GM12801 (cell line): Measurements from ENCODE around the gene ZSWIM5.

Experiments
- TF ChIP-seq, protein P1 (sequence below): IDR thresholded peaks from one replicate; pipeline ENCODE4 v1.5.1; 2011; ENCODE audit warnings: control low read depth; ENCODE audit not compliant: insufficient read length; ENCODE audit errors: extremely low read depth

ZSWIM5 gene

DNA sequence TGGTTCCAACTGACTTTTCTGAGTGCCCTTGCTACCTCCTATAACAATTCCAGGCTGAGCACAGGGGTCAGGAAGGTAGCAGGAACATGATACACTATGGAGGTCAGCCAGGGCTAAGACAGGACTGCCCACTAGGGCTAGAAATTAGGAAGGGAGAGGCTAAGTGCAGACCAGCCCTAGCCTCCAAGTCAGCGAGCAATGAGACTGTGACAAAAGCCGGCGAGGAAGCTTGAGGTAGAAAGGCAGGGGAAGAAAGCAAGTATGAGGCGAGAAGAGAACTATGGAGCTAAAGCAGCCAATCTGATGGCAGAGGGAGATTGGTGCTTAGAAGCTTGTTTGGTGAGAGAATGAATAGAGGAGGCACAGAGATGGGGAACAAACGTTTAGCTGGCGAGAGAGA, 189.6 kb downstream of the ZSWIM5 start:
- TF ChIP-seq, protein P1, sequence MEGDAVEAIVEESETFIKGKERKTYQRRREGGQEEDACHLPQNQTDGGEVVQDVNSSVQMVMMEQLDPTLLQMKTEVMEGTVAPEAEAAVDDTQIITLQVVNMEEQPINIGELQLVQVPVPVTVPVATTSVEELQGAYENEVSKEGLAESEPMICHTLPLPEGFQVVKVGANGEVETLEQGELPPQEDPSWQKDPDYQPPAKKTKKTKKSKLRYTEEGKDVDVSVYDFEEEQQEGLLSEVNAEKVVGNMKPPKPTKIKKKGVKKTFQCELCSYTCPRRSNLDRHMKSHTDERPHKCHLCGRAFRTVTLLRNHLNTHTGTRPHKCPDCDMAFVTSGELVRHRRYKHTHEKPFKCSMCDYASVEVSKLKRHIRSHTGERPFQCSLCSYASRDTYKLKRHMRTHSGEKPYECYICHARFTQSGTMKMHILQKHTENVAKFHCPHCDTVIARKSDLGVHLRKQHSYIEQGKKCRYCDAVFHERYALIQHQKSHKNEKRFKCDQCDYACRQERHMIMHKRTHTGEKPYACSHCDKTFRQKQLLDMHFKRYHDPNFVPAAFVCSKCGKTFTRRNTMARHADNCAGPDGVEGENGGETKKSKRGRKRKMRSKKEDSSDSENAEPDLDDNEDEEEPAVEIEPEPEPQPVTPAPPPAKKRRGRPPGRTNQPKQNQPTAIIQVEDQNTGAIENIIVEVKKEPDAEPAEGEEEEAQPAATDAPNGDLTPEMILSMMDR: no peak

- TF ChIP-seq, protein P1: no peak
These were observed 190.2 kb downstream of the ZSWIM5 start for GRCh38 chr1:45016090-45016697.

GRCh38 chr1:45015683-45016082, 190.7 kb downstream of the ZSWIM5 start:
- TF ChIP-seq, protein P1: no peak

DNA sequence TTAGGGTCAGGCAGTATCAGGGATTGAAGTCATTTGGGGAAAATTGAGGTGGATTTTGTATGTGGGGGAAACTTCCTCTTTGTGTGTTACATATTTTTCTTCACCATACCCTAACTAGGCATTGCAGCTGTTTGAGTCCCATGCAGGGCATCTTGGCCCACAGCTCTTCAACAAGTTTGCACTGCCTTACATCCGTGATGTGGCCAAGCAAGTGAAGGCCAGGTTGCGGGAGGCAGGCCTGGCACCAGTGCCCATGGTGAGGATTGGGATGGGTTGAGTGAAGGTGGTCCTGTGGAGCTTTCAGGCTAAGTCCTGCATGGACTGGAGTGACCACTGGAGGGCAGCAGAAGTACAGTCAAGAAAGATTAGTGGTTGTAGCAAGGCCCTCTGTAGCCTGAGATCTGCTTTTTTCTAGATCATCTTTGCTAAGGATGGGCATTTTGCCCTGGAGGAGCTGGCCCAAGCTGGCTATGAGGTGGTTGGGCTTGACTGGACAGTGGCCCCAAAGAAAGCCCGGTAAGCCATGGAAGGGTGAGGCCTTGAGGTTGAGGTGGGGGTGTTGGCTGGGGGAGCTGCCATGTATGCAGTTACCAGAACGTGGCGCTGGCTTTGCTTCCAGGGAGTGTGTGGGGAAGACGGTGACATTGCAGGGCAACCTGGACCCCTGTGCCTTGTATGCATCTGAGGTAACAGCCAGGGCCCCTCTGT, 191.9 kb downstream of the ZSWIM5 start:
- TF ChIP-seq, protein P1: no peak

- TF ChIP-seq, protein P1: no peak
These were observed 192.7 kb downstream of the ZSWIM5 start for GRCh38 chr1:45013551-45014209.

DNA sequence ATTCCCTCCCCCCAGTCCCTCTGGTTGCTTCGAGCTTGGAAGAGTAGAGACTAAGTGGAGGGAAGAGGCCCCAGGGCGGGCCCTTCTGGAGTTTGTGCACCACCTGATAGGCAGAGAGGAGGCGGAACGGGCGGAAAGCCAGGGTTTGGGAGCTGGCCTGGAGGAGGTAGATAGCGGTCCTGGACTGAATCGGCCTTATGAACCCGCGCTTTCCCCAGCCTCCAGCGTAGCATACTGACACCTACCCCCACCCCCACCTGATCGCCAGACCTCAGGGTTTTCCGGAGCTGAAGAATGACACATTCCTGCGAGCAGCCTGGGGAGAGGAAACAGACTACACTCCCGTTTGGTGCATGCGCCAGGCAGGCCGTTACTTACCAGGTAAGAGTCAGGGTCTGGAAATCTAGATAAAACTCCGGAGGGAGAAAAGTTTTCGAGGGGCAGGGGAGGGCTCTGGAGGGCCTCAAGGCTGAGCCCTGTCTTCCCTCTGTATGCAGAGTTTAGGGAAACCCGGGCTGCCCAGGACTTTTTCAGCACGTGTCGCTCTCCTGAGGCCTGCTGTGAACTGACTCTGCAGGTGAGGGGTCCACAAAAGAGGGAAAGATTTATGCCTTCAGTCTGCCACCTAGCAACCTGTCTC, 193.6 kb downstream of the ZSWIM5 start:
- TF ChIP-seq, protein P1: no peak
